T-helper 1 cell treated with Interleukin-12 subunit alpha and Interleukin-12 subunit beta and Interleukin-4 antibody, amounts not matched to agents 30 μg/mL and 1 μg/mL, for 36 hours (primary cell): ENCODE results near the gene JPH2.
"Not testable (repeated sequence)": the region's sequence is repeated elsewhere in the genome, so short reads cannot be mapped to it uniquely, and the experiment has no call there.

Experiments
- H3K27ac Mint-ChIP-seq: one replicate; pipeline ENCODE4 v1.8.0; 2021; ENCODE audit warnings: mild to moderate bottlenecking, mixed read lengths
- H3K27me3 Mint-ChIP-seq: one replicate; pipeline ENCODE4 v1.8.0; 2021; ENCODE audit warnings: low read depth, mixed read lengths
- H3K36me3 Mint-ChIP-seq: one replicate; pipeline ENCODE4 v1.8.0; 2021; ENCODE audit warnings: low read depth, mixed read lengths
- H3K4me1 Mint-ChIP-seq: one replicate; pipeline ENCODE4 v1.8.0; 2021; ENCODE audit warnings: low read depth, mixed read lengths
- H3K4me3 Mint-ChIP-seq: one replicate; pipeline ENCODE4 v1.8.0; 2021; ENCODE audit warnings: mild to moderate bottlenecking, moderate library complexity, mixed read lengths
- H3K9me3 Mint-ChIP-seq: one replicate; pipeline ENCODE4 v1.8.0; 2021; ENCODE audit warnings: mixed read lengths

The JPH2 gene

GRCh38 chr20:44187054-44187771 is at the start of gene JPH2:
Gene JPH2 (minus strand): TSS chr20:44187188. CDS start chr20:44186705, 483 bp downstream.
- Mint-ChIP-seq H3K9me3 (no peaks in the 10 kb centered on the region), H3K27ac (no peak within 1 kb of the TSS), H3K36me3 (no peaks in the 10 kb centered on the region), H3K27me3 (peaks cover 62% of the 10 kb centered on the region), H3K4me3 (peak within 1 kb of the TSS; percentile 12), H3K4me1 (peaks cover 15% of the 10 kb centered on the region)

GRCh38 chr20:44235702-44236101 is 48.7 kb upstream of the JPH2 start:
- no peaks in the 10 kb centered on the region for H3K36me3 Mint-ChIP-seq
- no peaks in the 10 kb centered on the region for H3K4me1 Mint-ChIP-seq
- H3K27me3 Mint-ChIP-seq: no peaks in the 10 kb centered on the region
- no peak overlapping the region for H3K27ac Mint-ChIP-seq
- H3K9me3 Mint-ChIP-seq: no peaks in the 10 kb centered on the region
- no peak overlapping the region for H3K4me3 Mint-ChIP-seq

GRCh38 chr20:44234566-44235317 is 47.8 kb upstream of the JPH2 start:
- Mint-ChIP-seq H3K9me3 (no peaks in the 10 kb centered on the region), H3K4me3 (no peak overlapping the region), H3K27me3 (no peaks in the 10 kb centered on the region), H3K36me3 (no peaks in the 10 kb centered on the region), H3K4me1 (no peaks in the 10 kb centered on the region), H3K27ac (no peak overlapping the region)

- H3K27ac Mint-ChIP-seq: no peak overlapping the region
- no peaks in the 10 kb centered on the region for H3K36me3 Mint-ChIP-seq
- no peaks in the 10 kb centered on the region for H3K9me3 Mint-ChIP-seq
- no peak overlapping the region for H3K4me3 Mint-ChIP-seq
- peaks cover 3% of the 10 kb centered on the region for H3K27me3 Mint-ChIP-seq
- H3K4me1 Mint-ChIP-seq: no peaks in the 10 kb centered on the region
Measured at GRCh38 chr20:44233436-44234016, 46.5 kb upstream of the JPH2 start.

GRCh38 chr20:44232469-44232856 is 45.5 kb upstream of the JPH2 start:
- not testable (repeated sequence) for H3K27me3 Mint-ChIP-seq, H3K4me3 Mint-ChIP-seq, H3K9me3 Mint-ChIP-seq, H3K27ac Mint-ChIP-seq, H3K4me1 Mint-ChIP-seq, H3K36me3 Mint-ChIP-seq

- Mint-ChIP-seq H3K27ac (no peak overlapping the region), H3K36me3 (no peaks in the 10 kb centered on the region), H3K4me3 (no peak overlapping the region), H3K9me3 (no peaks in the 10 kb centered on the region), H3K27me3 (peaks cover 3% of the 10 kb centered on the region), H3K4me1 (no peaks in the 10 kb centered on the region)
Measured at GRCh38 chr20:44231713-44232468, 44.9 kb upstream of the JPH2 start.

GRCh38 chr20:44231193-44231592 is 44.2 kb upstream of the JPH2 start:
- no peaks in the 10 kb centered on the region for H3K36me3 Mint-ChIP-seq
- peaks cover 3% of the 10 kb centered on the region for H3K27me3 Mint-ChIP-seq
- no peaks in the 10 kb centered on the region for H3K9me3 Mint-ChIP-seq
- no peak overlapping the region for H3K4me3 Mint-ChIP-seq
- no peaks in the 10 kb centered on the region for H3K4me1 Mint-ChIP-seq
- no peak overlapping the region for H3K27ac Mint-ChIP-seq

GRCh38 chr20:44228465-44229258 is 41.7 kb upstream of the JPH2 start:
- no peaks in the 10 kb centered on the region for H3K36me3 Mint-ChIP-seq

GRCh38 chr20:44224637-44225036 is 37.6 kb upstream of the JPH2 start:
- Mint-ChIP-seq H3K27me3 (peaks cover 3% of the 10 kb centered on the region), H3K4me1 (peaks cover 3% of the 10 kb centered on the region), H3K9me3 (no peaks in the 10 kb centered on the region), H3K4me3 (no peak overlapping the region), H3K27ac (no peak overlapping the region), H3K36me3 (no peaks in the 10 kb centered on the region)

More at GRCh38 chr20:44228465-44229258, 41.7 kb upstream of the JPH2 start:
- Mint-ChIP-seq H3K27ac (no peak overlapping the region), H3K9me3 (no peaks in the 10 kb centered on the region), H3K4me3 (no peak overlapping the region), H3K27me3 (peaks cover 3% of the 10 kb centered on the region), H3K4me1 (no peaks in the 10 kb centered on the region)

GRCh38 chr20:44223721-44224120 is 36.7 kb upstream of the JPH2 start:
- H3K36me3 Mint-ChIP-seq: no peaks in the 10 kb centered on the region
- no peaks in the 10 kb centered on the region for H3K27me3 Mint-ChIP-seq
- H3K4me3 Mint-ChIP-seq: no peak overlapping the region
- H3K9me3 Mint-ChIP-seq: no peaks in the 10 kb centered on the region
- peaks cover 11% of the 10 kb centered on the region for H3K4me1 Mint-ChIP-seq
- H3K27ac Mint-ChIP-seq: no peak overlapping the region

- Mint-ChIP-seq H3K27ac (no peak overlapping the region), H3K4me1 (peaks cover 20% of the 10 kb centered on the region), H3K36me3 (no peaks in the 10 kb centered on the region), H3K9me3 (no peaks in the 10 kb centered on the region), H3K27me3 (no peaks in the 10 kb centered on the region), H3K4me3 (no peak overlapping the region)
Measured at GRCh38 chr20:44222633-44223368, 35.8 kb upstream of the JPH2 start.

GRCh38 chr20:44222027-44222426 is 35.0 kb upstream of the JPH2 start:
- no peaks in the 10 kb centered on the region for H3K36me3 Mint-ChIP-seq
- H3K4me3 Mint-ChIP-seq: no peak overlapping the region
- H3K4me1 Mint-ChIP-seq: peaks cover 27% of the 10 kb centered on the region
- no peaks in the 10 kb centered on the region for H3K27me3 Mint-ChIP-seq
- H3K27ac Mint-ChIP-seq: no peak overlapping the region
- H3K9me3 Mint-ChIP-seq: no peaks in the 10 kb centered on the region

GRCh38 chr20:44221368-44221954 is 34.5 kb upstream of the JPH2 start:
- Mint-ChIP-seq H3K27ac (no peak overlapping the region), H3K9me3 (no peaks in the 10 kb centered on the region), H3K27me3 (no peaks in the 10 kb centered on the region), H3K4me3 (no peak overlapping the region), H3K4me1 (peaks cover 27% of the 10 kb centered on the region), H3K36me3 (no peaks in the 10 kb centered on the region)
